Measurements from ENCODE around the gene BTNL9.

DNA sequence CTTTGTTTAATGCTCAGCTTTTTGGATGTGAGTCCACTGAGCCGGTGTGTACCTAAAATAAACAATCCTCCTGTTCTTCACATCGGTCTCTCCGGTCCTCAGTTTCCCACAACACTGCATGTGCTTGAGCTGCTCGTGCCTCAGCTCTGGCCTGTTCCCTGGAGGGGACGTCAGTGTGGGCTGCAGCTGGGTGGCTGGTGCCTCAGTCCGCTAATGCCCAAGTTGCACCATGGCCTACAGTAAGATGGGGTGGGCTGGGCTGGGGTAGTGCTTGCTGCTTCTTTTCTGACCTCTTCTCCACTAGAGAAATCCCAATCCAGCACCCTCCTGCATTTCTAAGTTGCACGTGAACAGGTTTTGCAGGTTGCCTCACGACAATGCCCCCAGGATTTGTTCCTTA lies 595 bp upstream of the BTNL9 start:
- TF ChIP-seq, protein P1, sequence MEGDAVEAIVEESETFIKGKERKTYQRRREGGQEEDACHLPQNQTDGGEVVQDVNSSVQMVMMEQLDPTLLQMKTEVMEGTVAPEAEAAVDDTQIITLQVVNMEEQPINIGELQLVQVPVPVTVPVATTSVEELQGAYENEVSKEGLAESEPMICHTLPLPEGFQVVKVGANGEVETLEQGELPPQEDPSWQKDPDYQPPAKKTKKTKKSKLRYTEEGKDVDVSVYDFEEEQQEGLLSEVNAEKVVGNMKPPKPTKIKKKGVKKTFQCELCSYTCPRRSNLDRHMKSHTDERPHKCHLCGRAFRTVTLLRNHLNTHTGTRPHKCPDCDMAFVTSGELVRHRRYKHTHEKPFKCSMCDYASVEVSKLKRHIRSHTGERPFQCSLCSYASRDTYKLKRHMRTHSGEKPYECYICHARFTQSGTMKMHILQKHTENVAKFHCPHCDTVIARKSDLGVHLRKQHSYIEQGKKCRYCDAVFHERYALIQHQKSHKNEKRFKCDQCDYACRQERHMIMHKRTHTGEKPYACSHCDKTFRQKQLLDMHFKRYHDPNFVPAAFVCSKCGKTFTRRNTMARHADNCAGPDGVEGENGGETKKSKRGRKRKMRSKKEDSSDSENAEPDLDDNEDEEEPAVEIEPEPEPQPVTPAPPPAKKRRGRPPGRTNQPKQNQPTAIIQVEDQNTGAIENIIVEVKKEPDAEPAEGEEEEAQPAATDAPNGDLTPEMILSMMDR (IDR thresholded peaks at IDR 0.05; ENCODE audit: insufficient read depth, low read length, poor library complexity, severe bottlenecking) = no peak
- TF ChIP-seq EZH2phosphoT487 (conservative IDR thresholded peaks at IDR 0.05; ENCODE audit: low read length) = no peak
